Measurements from ENCODE around the gene AKNAD1.
A peak's percentile ranks its signal among the peaks of the same experiment; 100 is the strongest.

Gene AKNAD1

GRCh38 chr1:108850929-108851328 is 6.0 kb downstream of the AKNAD1 start:
- ChIA-PET POLR2A (no interaction called here), CTCF (interaction anchor here (1.7 kb wide), 1 partner anchor 23 kb away, joined by 8 read pairs; no protein-coding TSS in a partner anchor)
- Histone ChIP-seq H3K4me3 (ENCODE audit: low read depth, low read length) (no peak overlapping the region), H3K27ac (ENCODE audit: extremely low read depth, low read depth, low read length) (no peak overlapping the region), H3K36me3 (ENCODE audit: control insufficient read depth in 2 of 2, insufficient read depth in 1 of 2, low read length in 2 of 2) (no peaks in the 10 kb centered on the region), H3K4me1 (ENCODE audit: control insufficient read depth, insufficient read depth, low read length) (no peaks in the 10 kb centered on the region), H3K9me3 (ENCODE audit: control insufficient read depth, insufficient read depth, low read depth, low read length) (no peaks in the 10 kb centered on the region)
- TF ChIP-seq OSR2 (tag by site-specific recombination; IDR thresholded peaks at IDR 0.05) (no peak), INSM2 (tag by site-specific recombination; IDR thresholded peaks at IDR 0.05) (no peak), ZNF621 (tag by site-specific recombination; IDR thresholded peaks at IDR 0.05) (no peak), ZNF585B (tag by site-specific recombination; IDR thresholded peaks at IDR 0.05) (no peak)

GRCh38 chr1:108848806-108849205 is 8.1 kb downstream of the AKNAD1 start:
- ChIA-PET CTCF (interaction anchor here (0.7 to 1.7 kb wide), 3 partner anchors 9 to 264 kb away, joined by 3 to 4 read pairs (median 3); no protein-coding TSS in a partner anchor), POLR2A (no interaction called here)
- TF ChIP-seq TCF7L2 (IDR thresholded peaks at IDR 0.05; ENCODE audit: borderline replicate concordance, low read depth, low read length): no peak
- TF ChIP-seq ZNF140 (tag by site-specific recombination; IDR thresholded peaks at IDR 0.05): no peak
- TF ChIP-seq, protein P1, sequence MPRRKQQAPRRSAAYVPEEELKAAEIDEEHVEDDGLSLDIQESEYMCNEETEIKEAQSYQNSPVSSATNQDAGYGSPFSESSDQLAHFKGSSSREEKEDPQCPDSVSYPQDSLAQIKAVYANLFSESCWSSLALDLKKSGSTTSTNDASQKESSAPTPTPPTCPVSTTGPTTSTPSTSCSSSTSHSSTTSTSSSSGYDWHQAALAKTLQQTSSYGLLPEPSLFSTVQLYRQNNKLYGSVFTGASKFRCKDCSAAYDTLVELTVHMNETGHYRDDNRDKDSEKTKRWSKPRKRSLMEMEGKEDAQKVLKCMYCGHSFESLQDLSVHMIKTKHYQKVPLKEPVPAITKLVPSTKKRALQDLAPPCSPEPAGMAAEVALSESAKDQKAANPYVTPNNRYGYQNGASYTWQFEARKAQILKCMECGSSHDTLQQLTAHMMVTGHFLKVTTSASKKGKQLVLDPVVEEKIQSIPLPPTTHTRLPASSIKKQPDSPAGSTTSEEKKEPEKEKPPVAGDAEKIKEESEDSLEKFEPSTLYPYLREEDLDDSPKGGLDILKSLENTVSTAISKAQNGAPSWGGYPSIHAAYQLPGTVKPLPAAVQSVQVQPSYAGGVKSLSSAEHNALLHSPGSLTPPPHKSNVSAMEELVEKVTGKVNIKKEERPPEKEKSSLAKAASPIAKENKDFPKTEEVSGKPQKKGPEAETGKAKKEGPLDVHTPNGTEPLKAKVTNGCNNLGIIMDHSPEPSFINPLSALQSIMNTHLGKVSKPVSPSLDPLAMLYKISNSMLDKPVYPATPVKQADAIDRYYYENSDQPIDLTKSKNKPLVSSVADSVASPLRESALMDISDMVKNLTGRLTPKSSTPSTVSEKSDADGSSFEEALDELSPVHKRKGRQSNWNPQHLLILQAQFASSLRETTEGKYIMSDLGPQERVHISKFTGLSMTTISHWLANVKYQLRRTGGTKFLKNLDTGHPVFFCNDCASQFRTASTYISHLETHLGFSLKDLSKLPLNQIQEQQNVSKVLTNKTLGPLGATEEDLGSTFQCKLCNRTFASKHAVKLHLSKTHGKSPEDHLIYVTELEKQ (tag by site-specific recombination; IDR thresholded peaks at IDR 0.05; ENCODE audit: borderline replicate concordance): no peak
- no peak for TF ChIP-seq YY1 (tag by site-specific recombination; IDR thresholded peaks at IDR 0.05)
- TF ChIP-seq ZNF175 (tag by site-specific recombination; IDR thresholded peaks at IDR 0.05): no peak
- no peak overlapping the region for H3K27ac ChIP-seq (ENCODE audit: extremely low read depth, low read depth, low read length)
- no peaks in the 10 kb centered on the region for H3K9me3 ChIP-seq (ENCODE audit: control insufficient read depth, insufficient read depth, low read depth, low read length)
- no peaks in the 10 kb centered on the region for H3K4me1 ChIP-seq (ENCODE audit: control insufficient read depth, insufficient read depth, low read length)
- H3K4me3 ChIP-seq (ENCODE audit: low read depth, low read length): no peak overlapping the region
- no peaks in the 10 kb centered on the region for H3K36me3 ChIP-seq (ENCODE audit: control insufficient read depth in 2 of 2, insufficient read depth in 1 of 2, low read length in 2 of 2)

- Histone ChIP-seq H3K4me1 (ENCODE audit: control insufficient read depth, insufficient read depth, low read length) (no peaks in the 10 kb centered on the region), H3K9me3 (ENCODE audit: control insufficient read depth, insufficient read depth, low read depth, low read length) (no peaks in the 10 kb centered on the region), H3K27ac (ENCODE audit: extremely low read depth, low read depth, low read length) (no peak overlapping the region), H3K4me3 (ENCODE audit: low read depth, low read length) (no peak overlapping the region), H3K36me3 (ENCODE audit: control insufficient read depth in 2 of 2, insufficient read depth in 1 of 2, low read length in 2 of 2) (no peaks in the 10 kb centered on the region)
- POLR2A ChIA-PET: no interaction called here
- CTCF ChIA-PET: interaction anchor here (1.7 to 4.6 kb wide), 2 partner anchors 11 to 20 kb away, joined by 3 to 30 read pairs; no protein-coding TSS in a partner anchor
- TF ChIP-seq REST (tag by site-specific recombination; IDR thresholded peaks at IDR 0.05): no peak
- 0 out of 2 replicates have a peak, but pooled peaks have one; percentile 12 for TF ChIP-seq ZNF623 (tag by site-specific recombination; IDR thresholded peaks at IDR 0.05)
These were observed 9.4 kb downstream of the AKNAD1 start for GRCh38 chr1:108847494-108847893.
